HTR-8/SVneo (cell line): ENCODE results near the gene OASL.

Experiments used
- DNase-seq: peaks from one replicate; pipeline ENCODE4 v3.0.0; 2011; ENCODE audit warnings: low spot score, mixed read lengths; ENCODE audit not compliant: insufficient read length
- FAIRE-seq: peaks from 2 replicates; lab custom pipeline; 2011; peaks lifted over from hg19 to GRCh38; lab: Jason Lieb, UNC

Gene OASL

DNA sequence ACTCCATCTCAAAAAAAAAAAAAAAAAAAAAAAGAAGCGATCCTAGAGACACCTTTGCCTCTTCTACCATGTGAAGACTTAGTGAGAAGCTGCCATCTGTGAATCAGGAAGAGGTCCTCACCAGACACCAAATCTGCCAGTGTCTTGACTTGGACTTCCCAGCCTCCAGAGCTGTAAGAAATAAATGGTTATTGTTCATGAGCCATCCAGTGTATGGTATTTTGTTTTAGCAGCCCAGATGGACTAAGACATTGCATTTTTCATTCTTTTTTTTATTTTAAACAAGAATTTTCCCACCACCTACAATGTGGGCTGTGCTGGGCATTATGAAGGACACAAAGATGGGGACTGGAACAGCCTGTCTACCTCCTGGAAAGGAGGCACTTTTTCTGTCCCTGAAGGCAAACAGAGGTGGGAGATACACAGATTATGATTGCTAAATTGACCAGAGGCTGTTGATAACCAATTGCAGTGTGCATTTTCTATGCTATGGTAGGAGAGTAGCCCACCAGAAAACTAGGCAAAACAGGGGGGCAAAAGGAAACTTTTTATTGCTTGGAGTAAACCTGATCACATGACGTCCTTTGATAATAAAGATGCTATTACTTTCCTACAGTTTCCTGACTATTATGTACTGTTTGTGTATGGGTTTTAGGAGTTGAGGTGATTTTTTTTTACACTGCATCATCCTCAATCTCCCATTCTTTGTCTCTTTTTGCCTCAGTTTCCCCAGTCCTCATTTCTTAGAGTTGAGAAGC, 20.0 kb downstream of the OASL start:
- FAIRE-seq, result no peak
- no peak for DNase-seq

GRCh38 chr12:121017966-121018491, 21.0 kb downstream of the OASL start:
- DNase-seq (no peak), FAIRE-seq (no peak)

- DNase-seq, result peak; percentile 91
These were observed 22.9 kb downstream of the OASL start, which contains the start of gene C12orf43 for GRCh38 chr12:121015825-121016766. Gene C12orf43, minus strand, starts transcription at chr12:121016487. Its CDS starts 13 bp downstream, at chr12:121016474.

DNA sequence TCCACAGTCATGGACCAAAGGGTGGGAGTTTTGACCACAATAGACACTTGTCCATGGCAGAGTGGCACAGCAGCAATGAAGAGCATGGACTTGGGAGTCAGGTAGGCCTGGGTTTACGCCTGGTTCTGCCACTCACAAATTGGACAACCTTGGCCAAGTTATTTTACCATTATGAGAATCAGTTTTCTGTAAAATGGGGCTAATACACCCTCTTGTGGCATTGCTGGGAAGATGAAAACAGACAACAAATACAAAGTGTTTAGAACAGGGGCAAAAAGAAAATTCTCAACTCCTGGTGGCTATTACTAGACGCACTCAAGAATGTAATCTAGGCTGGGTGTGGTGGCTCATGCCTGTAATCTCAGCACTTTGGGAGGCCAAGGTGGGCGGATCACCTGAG, 25.3 kb downstream of the OASL start:
- DNase-seq, result no peak
- FAIRE-seq, result no peak

More at GRCh38 chr12:121015825-121016766, 22.9 kb downstream of the OASL start, which contains the start of gene C12orf43:
- peak; percentile 88 for FAIRE-seq

- no peak for DNase-seq
- FAIRE-seq, result no peak
These were observed 27.2 kb downstream of the OASL start for GRCh38 chr12:121011820-121012219.

DNA sequence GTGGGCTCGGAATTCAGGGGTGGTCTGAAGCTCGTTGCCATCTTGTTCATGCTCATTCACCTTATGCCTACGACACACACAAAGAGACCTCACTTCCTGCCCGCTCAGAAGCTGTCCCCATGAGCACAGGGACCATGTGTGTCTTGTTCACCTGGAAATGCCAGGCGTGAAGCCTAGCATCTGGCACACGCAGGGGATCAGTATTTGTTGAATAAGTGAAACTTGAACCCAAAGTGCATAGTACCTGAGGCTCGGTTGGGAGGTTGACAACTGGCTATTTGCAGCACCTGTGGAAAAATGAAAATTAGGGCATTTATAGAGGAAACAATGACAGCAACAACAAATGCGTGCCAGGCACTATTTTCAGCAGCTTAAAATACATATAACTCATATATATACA, 28.2 kb downstream of the OASL start:
- DNase-seq, result no peak
- no peak for FAIRE-seq

GRCh38 chr12:121009741-121010140, 29.3 kb downstream of the OASL start:
- FAIRE-seq (no peak), DNase-seq (peak; percentile 56)

- FAIRE-seq (no peak), DNase-seq (no peak)
These were observed 30.5 kb downstream of the OASL start for GRCh38 chr12:121008347-121009098.

- FAIRE-seq, result no peak
These were observed 33.7 kb downstream of the OASL start for GRCh38 chr12:121005346-121005815.

DNA sequence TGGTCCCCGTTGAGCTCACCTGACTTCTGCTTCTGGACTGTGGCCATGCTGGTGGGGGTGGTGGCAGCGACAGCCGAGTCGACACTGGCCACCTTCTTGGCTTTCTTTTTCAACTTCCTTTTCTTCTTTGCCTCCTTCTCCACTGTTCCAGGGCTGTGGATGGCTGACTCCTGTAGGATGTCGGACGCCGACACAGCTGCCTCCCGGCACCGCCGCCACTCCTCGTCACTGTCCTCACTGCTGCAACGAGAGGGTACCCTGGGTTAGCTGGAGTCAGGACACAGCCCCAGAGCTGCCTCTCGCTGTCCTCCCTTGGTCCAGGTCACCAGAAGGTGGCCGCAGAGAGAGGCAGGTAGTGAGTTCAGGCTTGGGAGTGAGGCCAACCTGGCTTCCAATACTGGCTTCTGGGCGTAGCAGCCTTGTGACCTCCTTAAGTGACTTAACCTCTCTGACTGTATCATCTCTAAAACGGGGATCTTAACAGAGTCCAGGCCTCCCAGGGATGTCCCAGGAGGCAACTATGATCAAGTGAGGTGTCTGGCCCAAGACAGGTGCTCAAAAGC, 34.7 kb downstream of the OASL start:
- FAIRE-seq (no peak), DNase-seq (no peak)

More at GRCh38 chr12:121005346-121005815, 33.7 kb downstream of the OASL start:
- peak; percentile 26 for DNase-seq

DNA sequence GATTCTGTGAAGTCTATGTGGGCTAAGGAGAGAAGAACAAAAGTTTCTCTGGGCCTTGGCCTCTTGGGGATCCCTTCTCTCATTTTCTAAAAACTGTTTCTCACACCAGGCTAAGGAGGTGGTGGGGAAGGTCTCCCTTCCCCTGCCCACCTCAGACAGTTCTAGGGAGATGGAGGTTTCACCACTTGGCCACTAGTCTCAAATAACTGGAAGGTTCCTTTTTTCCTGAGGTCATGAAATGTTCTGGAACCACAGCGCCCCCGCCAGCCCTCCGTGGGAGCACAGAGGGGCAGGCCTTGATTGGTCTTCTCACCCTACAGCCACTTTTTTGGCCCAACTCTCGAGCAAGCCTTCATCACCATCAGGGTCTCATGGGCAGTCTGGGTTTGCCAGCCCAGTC, 35.4 kb downstream of the OASL start:
- no peak for DNase-seq
- FAIRE-seq, result no peak

GRCh38 chr12:121001841-121002483, 37.1 kb downstream of the OASL start:
- DNase-seq, result no peak

GRCh38 chr12:121001060-121001459, 38.0 kb downstream of the OASL start:
- no peak for FAIRE-seq
- no peak for DNase-seq

More at GRCh38 chr12:121001841-121002483, 37.1 kb downstream of the OASL start:
- no peak for FAIRE-seq

GRCh38 chr12:121000530-121000929, 38.5 kb downstream of the OASL start:
- DNase-seq (no peak), FAIRE-seq (no peak)

DNA sequence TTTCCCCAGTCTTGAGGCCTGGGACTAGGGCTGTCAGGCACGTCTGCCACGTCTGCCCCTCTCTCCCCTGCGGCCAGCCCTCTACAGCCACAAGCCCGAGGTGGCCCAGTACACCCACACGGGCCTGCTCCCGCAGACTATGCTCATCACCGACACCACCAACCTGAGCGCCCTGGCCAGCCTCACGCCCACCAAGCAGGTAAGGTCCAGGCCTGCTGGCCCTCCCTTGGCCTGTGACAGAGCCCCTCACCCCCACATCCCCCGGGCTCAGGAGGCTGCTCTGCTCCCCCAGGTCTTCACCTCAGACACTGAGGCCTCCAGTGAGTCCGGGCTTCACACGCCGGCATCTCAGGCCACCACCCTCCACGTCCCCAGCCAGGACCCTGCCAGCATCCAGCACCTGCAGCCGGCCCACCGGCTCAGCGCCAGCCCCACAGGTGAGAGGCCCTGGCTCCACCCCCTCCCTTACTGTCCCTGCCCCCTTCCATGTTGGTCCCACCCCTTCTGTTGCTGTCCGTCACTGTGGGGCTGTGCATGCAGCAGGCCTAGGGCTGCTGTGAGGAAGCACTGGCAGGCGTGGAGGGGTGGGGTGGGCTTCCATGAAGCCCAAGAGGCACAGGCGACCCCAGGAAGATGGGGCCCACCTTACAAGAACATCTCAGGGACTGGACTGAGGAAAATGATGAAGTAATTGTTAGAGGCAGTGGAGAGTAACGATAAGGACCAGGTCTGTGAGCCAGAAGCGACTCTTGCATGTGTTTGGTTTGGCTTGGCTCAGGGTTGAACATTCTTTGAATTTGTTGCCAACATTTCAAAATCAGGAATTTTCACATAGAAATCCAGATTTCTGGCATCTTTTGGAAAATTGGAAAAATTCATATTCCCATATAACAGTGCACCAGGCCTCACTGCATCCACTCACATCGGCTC, 39.6 kb downstream of the OASL start:
- FAIRE-seq, result no peak
- no peak for DNase-seq

DNA sequence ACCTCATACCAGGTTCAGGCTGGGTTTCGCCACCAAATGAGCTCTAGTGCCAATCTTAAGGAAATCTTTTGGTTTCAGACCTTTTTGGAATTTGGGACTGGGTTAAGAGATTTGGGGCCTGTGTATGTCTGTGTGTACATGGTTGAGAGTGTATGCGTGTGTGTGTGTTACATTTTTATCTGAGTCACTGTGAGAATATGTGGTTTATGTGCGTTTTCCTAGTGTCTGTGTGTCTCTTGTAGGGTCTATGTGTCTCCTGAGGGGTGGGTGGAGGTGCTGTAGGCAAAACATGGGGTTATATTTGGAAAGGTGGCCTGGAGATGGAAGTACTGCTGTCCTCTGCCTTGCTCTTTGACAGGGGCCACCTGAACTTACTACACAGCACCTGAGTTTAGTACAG, 40.6 kb downstream of the OASL start:
- DNase-seq, result no peak
- FAIRE-seq, result peak; percentile 23

GRCh38 chr12:120997448-120997847, 41.6 kb downstream of the OASL start:
- DNase-seq, result no peak
- FAIRE-seq, result no peak

- FAIRE-seq (no peak), DNase-seq (no peak)
These were observed 42.8 kb downstream of the OASL start for GRCh38 chr12:120996133-120996746.
